AG04449 (cell line): Measurements from ENCODE around the gene BCAS3.
A peak's percentile ranks its signal among the peaks of the same experiment; 100 is the strongest.

Experiments used
- CTCF ChIA-PET: fragments of 350-600 bp; formaldehyde crosslinking; extraction: SDS; loops from one replicate; lab custom pipeline; 2021; ENCODE audit warnings: antibody characterized with exemption; lab: Yijun Ruan, JAX
- POLR2A ChIA-PET: fragments of 400-600, 350-600 bp; formaldehyde crosslinking; extraction: SDS; loops from one replicate; lab custom pipeline; 2020; ENCODE audit warnings: antibody characterized with exemption, inconsistent platforms; lab: Yijun Ruan, JAX
- DNase-seq: peaks from one replicate; pipeline ENCODE4 v3.0.0-alpha.2; 2010; ENCODE audit warnings: low read depth, low spot score
- H3K4me3 ChIP-seq: 2 replicates; pipeline ENCODE4 v1.5.1; 2011; ENCODE audit warnings: low read depth, mild to moderate bottlenecking, control low read depth, low read length
- CTCF ChIP-seq: IDR thresholded peaks from one replicate; pipeline ENCODE4 v1.5.1; 2011; ENCODE audit warnings: mild to moderate bottlenecking, moderate library complexity, low read length, control low read depth, inconsistent platforms; ENCODE audit not compliant: insufficient read depth; ENCODE audit errors: missing control alignments

Gene BCAS3

GRCh38 chr17:60677308-60678117 is at the start of gene BCAS3:
Gene BCAS3, plus strand, starts transcription at chr17:60677851.
- POLR2A ChIA-PET = no interaction called here
- peak within 1 kb of the TSS; percentile 92 for H3K4me3 ChIP-seq
- peak; percentile 95 for DNase-seq
- CTCF ChIA-PET = interaction anchor here (1.2 to 1.6 kb wide), 2 partner anchors 9 to 37 kb away, joined by 3 to 4 read pairs; no protein-coding TSS in a partner anchor
- no peak for TF ChIP-seq CTCF

DNA sequence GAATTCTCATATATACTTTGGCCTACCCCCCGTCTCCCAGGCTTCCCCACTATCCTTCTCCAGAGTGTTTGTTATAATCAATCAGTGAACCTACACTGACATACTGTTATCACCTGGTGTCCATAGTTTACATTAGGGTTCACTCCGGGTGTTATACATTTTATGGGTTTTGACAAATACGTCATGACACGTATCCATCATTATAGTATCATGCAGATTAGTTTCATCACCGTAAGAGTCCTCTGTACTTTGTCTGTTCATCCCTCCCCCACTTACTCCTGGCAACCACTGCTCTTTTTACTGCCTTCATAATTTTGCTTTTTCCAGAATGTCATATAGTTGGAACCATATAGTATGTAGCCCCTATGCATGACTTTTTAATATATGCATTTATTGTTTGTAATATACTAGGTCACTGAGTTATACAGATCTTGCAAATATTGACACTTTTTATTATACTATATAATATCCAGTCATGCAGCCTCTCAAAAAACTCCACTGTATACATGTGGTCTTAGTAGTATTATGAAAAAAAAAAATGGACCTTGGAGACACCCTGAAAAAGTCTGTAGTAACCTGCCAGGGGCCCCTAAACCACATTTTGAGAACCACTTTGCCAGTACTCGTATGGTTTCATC is 49.3 kb upstream of the BCAS3 start:
- ChIA-PET POLR2A (no interaction called here), CTCF (interaction anchor here (6.5 kb wide), 1 partner anchor 11 kb away, joined by 94 read pairs; no protein-coding TSS in a partner anchor)
- H3K4me3 ChIP-seq = no peak overlapping the region
- no peak for TF ChIP-seq CTCF
- DNase-seq = no peak

GRCh38 chr17:60629120-60629519 is 48.5 kb upstream of the BCAS3 start:
- DNase-seq = no peak
- CTCF ChIA-PET = interaction anchor here (6.5 kb wide), 1 partner anchor 10 kb away, joined by 94 read pairs; no protein-coding TSS in a partner anchor
- TF ChIP-seq CTCF = no peak
- POLR2A ChIA-PET = no interaction called here
- H3K4me3 ChIP-seq = no peak overlapping the region

DNA sequence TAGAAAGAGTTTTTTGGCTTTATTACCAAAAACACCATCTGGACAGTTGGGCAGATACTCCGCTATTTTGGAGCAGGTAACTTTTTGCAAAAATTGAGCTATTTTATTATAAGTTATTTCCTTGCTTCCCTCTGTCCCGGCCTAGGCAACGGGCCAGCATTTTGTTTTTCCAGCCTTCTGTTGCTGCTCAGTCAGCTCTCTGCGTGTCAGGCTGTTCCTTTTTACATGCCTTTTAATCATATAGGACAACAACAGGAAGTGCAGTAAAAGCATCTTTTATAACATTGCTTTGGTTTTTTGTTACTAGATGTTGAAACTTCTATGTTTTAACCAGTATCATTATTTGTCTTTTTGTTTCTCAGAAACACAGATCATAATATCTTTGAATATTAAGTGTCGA is 47.3 kb upstream of the BCAS3 start:
- CTCF ChIA-PET = interaction anchor here (6.5 kb wide), 1 partner anchor 9 kb away, joined by 94 read pairs; no protein-coding TSS in a partner anchor

GRCh38 chr17:60631119-60631518 is 46.5 kb upstream of the BCAS3 start:
- CTCF ChIA-PET = interaction anchor here (1.2 to 6.5 kb wide), 2 partner anchors 8 to 17 kb away, joined by 3 to 94 read pairs; no protein-coding TSS in a partner anchor
- POLR2A ChIA-PET = no interaction called here
- no peak overlapping the region for H3K4me3 ChIP-seq
- no peak for TF ChIP-seq CTCF
- no peak for DNase-seq

More for the DNA sequence above, 47.3 kb upstream of the BCAS3 start:
- POLR2A ChIA-PET = no interaction called here
- DNase-seq = no peak
- no peak for TF ChIP-seq CTCF
- no peak overlapping the region for H3K4me3 ChIP-seq

GRCh38 chr17:60637683-60638082 is 40.0 kb upstream of the BCAS3 start:
- ChIA-PET CTCF (interaction anchor here (0.6 to 5.4 kb wide), 39 partner anchors 8 to 386 kb away, joined by 3 to 94 read pairs (median 5); partner anchors contain the start of gene PPM1D), POLR2A (no interaction called here)
- no peak for TF ChIP-seq CTCF
- H3K4me3 ChIP-seq = no peak overlapping the region
- DNase-seq = no peak
